Measurements from ENCODE around the gene IQCE. TPM values are rescaled to one million over a fixed set of nuclear protein-coding genes. Genes with fewer than 3 reads are reported as not detected.

IQCE gene
- total RNA-seq, 1 experiment from 2014 or later = 21.4 TPM

DNA sequence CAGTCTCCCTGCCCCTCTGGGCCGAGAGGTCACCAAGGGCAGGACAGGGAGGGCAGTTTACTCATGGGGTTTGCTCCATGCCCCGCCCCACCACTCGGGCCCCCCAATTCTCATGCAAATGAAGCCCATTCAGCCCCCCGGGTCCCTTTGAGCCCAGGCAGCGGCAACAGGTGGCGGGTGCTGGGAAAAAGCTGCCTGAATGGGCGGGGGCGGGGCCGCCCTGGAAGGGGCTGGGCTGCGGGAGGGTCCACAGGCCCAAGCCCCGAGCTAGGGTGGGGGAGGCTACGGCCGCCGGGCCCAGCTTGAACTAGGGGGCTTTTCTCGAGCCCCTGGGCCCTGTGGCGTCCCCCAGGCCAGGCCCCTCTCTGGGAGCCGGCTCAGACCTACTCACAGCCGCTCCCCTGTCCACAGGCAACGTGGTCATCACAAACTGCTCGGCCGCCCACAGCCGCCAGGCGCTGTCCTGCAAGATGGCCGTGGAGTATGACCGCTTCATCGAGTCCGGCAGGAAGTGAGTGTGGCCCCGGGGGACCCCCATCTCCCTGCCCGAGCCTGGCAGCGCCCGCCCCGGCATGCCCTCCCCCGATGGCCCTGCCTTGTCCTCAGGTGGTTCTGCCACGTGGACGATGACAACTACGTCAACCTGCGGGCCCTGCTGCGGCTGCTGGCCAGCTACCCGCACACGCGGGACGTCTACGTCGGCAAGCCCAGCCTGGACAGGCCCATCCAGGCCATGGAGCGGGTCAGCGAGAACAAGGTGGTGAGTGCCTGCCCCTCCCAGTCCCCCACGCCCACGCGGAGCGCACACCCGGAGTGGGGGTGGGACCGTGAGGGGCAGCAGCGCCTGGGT, 33.7 kb upstream of the IQCE start:
- POLR2A ChIA-PET = no interaction called here
- Histone ChIP-seq H3K4me1 (ENCODE audit: control insufficient read depth in 1 of 2, insufficient read depth in 2 of 2, low read length in 2 of 2) (peaks cover 71 to 86% of the 10 kb centered on the region in 2 experiments), H3K36me3 (ENCODE audit: control insufficient read depth in 1 of 2, insufficient read depth in 2 of 2, low read length in 2 of 2) (no peaks in the 10 kb centered on the region), H2AFZ (ENCODE audit: low read depth, low read length, poor library complexity, severe bottlenecking) (no peak overlapping the region), H3K4me3 (replicated peaks in 1 of 2; ENCODE audit: low read depth in 1 of 2, low read length in 2 of 2) (no peak overlapping the region), H3K9ac (ENCODE audit: low read length) (peak overlapping the region; percentile 68; the same call in 1 of the 2 replicates), H4K20me1 (ENCODE audit: insufficient read depth) (no peaks in the 10 kb centered on the region), H3K9me3 (ENCODE audit: control insufficient read depth in 1 of 2, insufficient read depth in 1 of 2, low read depth in 1 of 2, low read length in 2 of 2) (no peaks in the 10 kb centered on the region), H3K27me3 (ENCODE audit: insufficient read depth, low read length) (no peaks in the 10 kb centered on the region), H3K4me2 (ENCODE audit: low read length) (peak overlapping the region; percentile 85), H3K79me2 (ENCODE audit: insufficient read depth, low read length) (peaks cover 13% of the 10 kb centered on the region; the same call in 1 of the 2 replicates), H3K9me2 (ENCODE audit: insufficient read depth) (no peaks in the 10 kb centered on the region), H3K27ac (ENCODE audit: low read depth, low read length) (peak overlapping the region; percentile 98)
- intact Hi-C loops (cut with micrococcal nuclease) = loop anchor here (5.0 kb wide), 1 partner anchor 32 kb away; the partner anchor contains the start of genes BRAT1 and IQCE
- TF ChIP-seq YY1 (IDR thresholded peaks at IDR 0.05; ENCODE audit: extremely low read depth, insufficient replicate concordance, low read depth, low read length) (no peak), EZH2 (IDR thresholded peaks at IDR 0.05) (no peak), SRF (IDR thresholded peaks at IDR 0.05; ENCODE audit: low read depth) (no peak), EGR1 (IDR thresholded peaks at IDR 0.05; ENCODE audit: low read depth) (no peak), CEBPB (IDR thresholded peaks at IDR 0.05; ENCODE audit: low read depth) (no peak), FOSL1 (IDR thresholded peaks at IDR 0.05; ENCODE audit: low read depth) (no peak), ZFX (IDR thresholded peaks at IDR 0.05) (no peak), ELF1 (IDR thresholded peaks at IDR 0.05; ENCODE audit: borderline replicate concordance, low read depth) (no peak), EZH2phosphoT487 (IDR thresholded peaks at IDR 0.05; ENCODE audit: borderline replicate concordance) (no peak)
- TF ChIP-seq, protein P1, sequence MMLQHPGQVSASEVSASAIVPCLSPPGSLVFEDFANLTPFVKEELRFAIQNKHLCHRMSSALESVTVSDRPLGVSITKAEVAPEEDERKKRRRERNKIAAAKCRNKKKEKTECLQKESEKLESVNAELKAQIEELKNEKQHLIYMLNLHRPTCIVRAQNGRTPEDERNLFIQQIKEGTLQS (IDR thresholded peaks at IDR 0.05) = no peak
- TF ChIP-seq, protein P2, sequence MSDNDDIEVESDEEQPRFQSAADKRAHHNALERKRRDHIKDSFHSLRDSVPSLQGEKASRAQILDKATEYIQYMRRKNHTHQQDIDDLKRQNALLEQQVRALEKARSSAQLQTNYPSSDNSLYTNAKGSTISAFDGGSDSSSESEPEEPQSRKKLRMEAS (IDR thresholded peaks at IDR 0.05) = no peak
- no TSS peak for BruUV-seq (replicated peaks)
- CTCF ChIA-PET = no interaction called here
- DNase-seq (ENCODE audit: low read depth, low spot score) = no peak
- RAD21 ChIA-PET (ENCODE audit: low non-redundant PET in 1 of 2, low total read pairs in 2 of 2, uncharacterized antibody in 2 of 2, unreplicated experiment in 2 of 2) = no interaction called here
- ATAC-seq = no peak
